Activated B cell treated with CpG ODN at 0.5 μM for 24 hours (primary cell): ENCODE measurements around the gene MECP2. TPM values are rescaled to one million over a fixed set of nuclear protein-coding genes. Genes with fewer than 3 reads are reported as not detected.

Experiments used
- ATAC-seq: fragments of 200-7000 bp; cut with Tn5 transposase; one replicate; pipeline ENCODE4 v1.10.0; 2021; ENCODE audit warnings: low read depth, mild to moderate bottlenecking, moderate library complexity
- CTCF ChIA-PET: fragments of 350-600 bp; sonication (Branson Sonifier 250); formaldehyde crosslinking; loops from one replicate; lab custom pipeline; 2021; ENCODE audit warnings: antibody characterized with exemption; lab: Charles Lee
- POLR2A ChIA-PET: fragments of 350-600 bp; sonication (Branson Sonifier 250); formaldehyde crosslinking; loops from one replicate; lab custom pipeline; 2021; ENCODE audit warnings: antibody characterized with exemption; lab: Charles Lee
- DNase-seq: peaks from one replicate; pipeline ENCODE4 v3.0.0; 2022
- H3K27ac Mint-ChIP-seq: one replicate; pipeline ENCODE4 v1.8.0; 2020; ENCODE audit warnings: mixed read lengths
- H3K27me3 Mint-ChIP-seq: one replicate; pipeline ENCODE4 v1.8.0; 2021; ENCODE audit warnings: mixed read lengths
- H3K36me3 Mint-ChIP-seq: one replicate; pipeline ENCODE4 v1.8.0; 2021; ENCODE audit warnings: low read depth, mixed read lengths
- H3K4me1 Mint-ChIP-seq: one replicate; pipeline ENCODE4 v1.8.0; 2021; ENCODE audit warnings: mixed read lengths
- H3K4me3 Mint-ChIP-seq: one replicate; pipeline ENCODE4 v1.8.0; 2020; ENCODE audit warnings: mild to moderate bottlenecking, mixed read lengths
- H3K9me3 Mint-ChIP-seq: one replicate; pipeline ENCODE4 v1.8.0; 2020; ENCODE audit warnings: mixed read lengths
- intact Hi-C: fragments of 100-400 bp; cut with micrococcal nuclease; formaldehyde crosslinking; loops from one replicate; pipeline ENCODE4 v1.15.1; 2024
- total RNA-seq: library from RNA; stranded (reverse); gene quantifications from 2 replicates; pipeline ENCODE4 v1.2.3, GENCODE V29; 2022
- TF ChIP-seq, protein P1 (sequence below): fragments of 200-600 bp; IDR thresholded peaks from one replicate; pipeline ENCODE4 v1.8.0; 2022; ENCODE audit warnings: antibody characterized with exemption, mild to moderate bottlenecking

Gene MECP2
- total RNA-seq, 1 donor from 2014 or later: 69.0 TPM

DNA sequence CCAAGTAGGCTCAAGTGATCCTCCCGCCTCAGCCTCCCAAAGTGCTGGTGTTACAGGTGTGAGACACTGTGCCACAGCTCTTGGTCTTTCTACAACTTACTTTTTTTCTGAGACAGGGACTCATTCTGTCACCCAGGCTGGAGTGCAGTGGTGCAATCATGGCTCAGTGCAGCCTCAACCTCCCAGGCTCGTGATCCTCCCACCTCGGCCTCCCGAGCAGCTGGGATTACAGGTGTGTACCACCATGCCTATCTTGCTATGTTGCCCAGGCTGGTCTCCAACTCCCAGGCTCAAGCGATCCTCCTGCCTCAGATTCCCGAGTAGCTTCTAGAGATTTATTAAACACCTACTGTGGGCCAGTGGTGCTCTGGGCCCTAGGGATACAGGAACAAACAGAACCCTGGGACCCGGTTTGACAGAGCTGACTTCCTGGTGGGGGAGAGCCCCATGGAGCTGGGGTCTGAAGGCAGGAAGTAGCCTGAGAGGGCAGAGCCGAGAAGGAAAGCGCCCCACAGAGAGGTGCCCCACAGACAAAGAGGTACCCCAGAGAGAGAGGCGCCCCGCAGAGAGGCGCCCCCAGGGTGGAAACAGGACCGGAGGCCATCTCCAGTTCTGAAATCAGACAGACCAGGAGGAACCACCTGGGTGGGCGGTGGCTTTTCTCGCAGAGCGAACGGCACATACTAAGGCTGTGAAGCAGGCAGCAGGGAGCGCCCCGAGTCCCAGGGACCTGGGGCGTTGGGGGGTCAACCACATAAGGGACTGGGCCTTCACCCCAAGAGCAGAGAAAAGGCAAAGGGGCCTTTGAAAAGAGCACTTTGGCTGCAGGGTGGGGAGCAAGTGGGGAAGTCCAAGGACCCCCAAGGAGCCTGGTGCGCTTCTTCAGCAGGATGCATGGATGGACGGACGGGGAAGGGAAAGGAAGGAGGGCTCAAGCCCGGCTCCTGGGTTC is 82.8 kb downstream of the MECP2 start:
- Mint-ChIP-seq H3K4me1 (peaks cover 27% of the 10 kb centered on the region), H3K27ac (peak overlapping the region; percentile 41), H3K9me3 (no peaks in the 10 kb centered on the region), H3K27me3 (no peaks in the 10 kb centered on the region), H3K36me3 (peaks cover 43% of the 10 kb centered on the region), H3K4me3 (no peak overlapping the region)
- TF ChIP-seq, protein P1, sequence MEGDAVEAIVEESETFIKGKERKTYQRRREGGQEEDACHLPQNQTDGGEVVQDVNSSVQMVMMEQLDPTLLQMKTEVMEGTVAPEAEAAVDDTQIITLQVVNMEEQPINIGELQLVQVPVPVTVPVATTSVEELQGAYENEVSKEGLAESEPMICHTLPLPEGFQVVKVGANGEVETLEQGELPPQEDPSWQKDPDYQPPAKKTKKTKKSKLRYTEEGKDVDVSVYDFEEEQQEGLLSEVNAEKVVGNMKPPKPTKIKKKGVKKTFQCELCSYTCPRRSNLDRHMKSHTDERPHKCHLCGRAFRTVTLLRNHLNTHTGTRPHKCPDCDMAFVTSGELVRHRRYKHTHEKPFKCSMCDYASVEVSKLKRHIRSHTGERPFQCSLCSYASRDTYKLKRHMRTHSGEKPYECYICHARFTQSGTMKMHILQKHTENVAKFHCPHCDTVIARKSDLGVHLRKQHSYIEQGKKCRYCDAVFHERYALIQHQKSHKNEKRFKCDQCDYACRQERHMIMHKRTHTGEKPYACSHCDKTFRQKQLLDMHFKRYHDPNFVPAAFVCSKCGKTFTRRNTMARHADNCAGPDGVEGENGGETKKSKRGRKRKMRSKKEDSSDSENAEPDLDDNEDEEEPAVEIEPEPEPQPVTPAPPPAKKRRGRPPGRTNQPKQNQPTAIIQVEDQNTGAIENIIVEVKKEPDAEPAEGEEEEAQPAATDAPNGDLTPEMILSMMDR: no peak
- ATAC-seq (no peak), DNase-seq (no peak)
- ChIA-PET POLR2A (interaction anchor here (1.4 to 3.4 kb wide), 4 partner anchors 12 to 44 kb away, joined by 3 to 17 read pairs (median 8); partner anchors contain the start of gene HCFC1), CTCF (interaction anchor here (1.2 to 1.9 kb wide), 4 partner anchors 13 to 90 kb away, joined by 3 to 7 read pairs (median 4); no protein-coding TSS in a partner anchor)
- intact Hi-C loops: no loop called here

DNA sequence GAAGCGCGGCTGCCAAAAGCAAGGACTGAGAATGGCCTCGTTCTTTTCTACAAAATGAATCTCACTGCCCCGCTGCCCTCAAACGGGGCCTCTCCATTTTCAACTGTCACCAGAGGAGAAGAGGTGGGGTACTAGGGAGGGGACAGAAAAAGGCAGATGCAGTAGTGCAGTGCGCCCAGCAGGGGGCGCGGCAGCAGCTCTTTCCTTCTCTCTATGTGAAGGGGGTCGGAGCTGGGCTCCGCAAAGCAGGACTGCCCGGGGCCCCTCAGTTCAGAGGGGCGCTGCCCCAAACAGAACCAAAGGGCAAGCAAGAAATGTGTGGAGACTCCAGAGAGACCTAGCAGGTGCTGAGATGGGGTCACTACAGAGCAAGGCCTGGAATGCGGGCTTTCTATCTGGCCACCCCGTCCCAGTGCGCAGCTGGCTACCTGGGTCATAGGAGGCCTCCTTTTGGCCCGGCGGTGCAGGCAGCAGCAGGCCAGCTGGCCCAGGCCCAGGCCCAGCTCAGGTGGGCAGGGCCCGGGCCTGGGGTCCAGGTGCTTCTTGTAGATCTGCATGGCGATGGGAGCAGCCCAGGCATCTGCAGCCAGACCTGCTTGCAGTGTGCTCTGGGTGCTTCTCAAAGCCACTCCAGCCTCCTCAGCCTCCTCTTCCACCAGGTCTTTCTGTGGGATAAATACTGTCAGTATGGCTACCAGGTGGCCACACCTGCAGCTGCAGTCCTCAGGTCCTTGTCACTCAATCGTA is 83.7 kb downstream of the MECP2 start:
- intact Hi-C loops: loop anchor here (1.0 to 2.0 kb wide), 2 partner anchors 38 to 521 kb away; no protein-coding TSS in a partner anchor
- H3K4me3 Mint-ChIP-seq: no peak overlapping the region

DNA sequence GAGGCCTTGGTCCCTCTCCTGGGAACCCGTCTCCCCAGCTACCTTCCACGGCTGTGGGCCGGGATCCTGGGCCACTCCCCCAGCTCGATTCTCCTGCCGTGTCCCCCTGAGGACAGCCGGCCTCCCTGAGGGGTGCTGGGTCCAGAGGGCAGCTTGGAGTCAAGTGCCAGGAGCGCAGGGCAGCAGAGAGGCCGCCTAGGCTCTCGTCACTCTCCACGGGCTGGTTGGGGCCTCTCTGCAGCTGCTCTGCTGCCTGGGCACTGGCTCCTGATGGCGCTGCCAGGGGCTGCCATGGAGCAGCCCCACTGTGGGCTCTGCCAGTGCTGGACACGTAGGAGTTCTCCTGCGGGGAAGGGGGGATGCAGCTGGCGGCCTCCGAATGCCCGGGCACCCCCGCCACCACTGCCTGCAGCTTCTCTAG is 84.5 kb downstream of the MECP2 start:
- Mint-ChIP-seq H3K9me3 (no peaks in the 10 kb centered on the region), H3K4me3 (no peak overlapping the region), H3K27ac (no peak overlapping the region), H3K4me1 (peaks cover 35% of the 10 kb centered on the region), H3K27me3 (no peaks in the 10 kb centered on the region), H3K36me3 (peaks cover 45% of the 10 kb centered on the region)
- intact Hi-C loops: loop anchor here (1.0 to 2.0 kb wide), 2 partner anchors 38 to 522 kb away; no protein-coding TSS in a partner anchor
- ChIA-PET CTCF (interaction anchor here (0.8 to 1.9 kb wide), 8 partner anchors 10 to 88 kb away, joined by 3 to 7 read pairs (median 5); partner anchors contain the start of gene HCFC1), POLR2A (interaction anchor here (1.2 to 3.4 kb wide), 7 partner anchors 10 to 385 kb away, joined by 3 to 17 read pairs (median 4); partner anchors contain the start of genes HCFC1 and RPL10)
- TF ChIP-seq, protein P1: no peak
- no peak for ATAC-seq
- DNase-seq: no peak

More for the DNA sequence above, 83.7 kb downstream of the MECP2 start:
- Mint-ChIP-seq H3K36me3 (peaks cover 42% of the 10 kb centered on the region), H3K27me3 (no peaks in the 10 kb centered on the region), H3K4me1 (peaks cover 31% of the 10 kb centered on the region), H3K9me3 (no peaks in the 10 kb centered on the region), H3K27ac (peak overlapping the region; percentile 35)
- ATAC-seq (peak; percentile 76), DNase-seq (peak; percentile 32)
- TF ChIP-seq, protein P1: no peak
- ChIA-PET POLR2A (interaction anchor here (1.2 to 3.4 kb wide), 7 partner anchors 11 to 384 kb away, joined by 3 to 17 read pairs (median 4); partner anchors contain the start of genes HCFC1 and RPL10), CTCF (interaction anchor here (1.0 to 1.9 kb wide), 7 partner anchors 12 to 89 kb away, joined by 3 to 7 read pairs (median 5); partner anchors contain the start of gene HCFC1)

DNA sequence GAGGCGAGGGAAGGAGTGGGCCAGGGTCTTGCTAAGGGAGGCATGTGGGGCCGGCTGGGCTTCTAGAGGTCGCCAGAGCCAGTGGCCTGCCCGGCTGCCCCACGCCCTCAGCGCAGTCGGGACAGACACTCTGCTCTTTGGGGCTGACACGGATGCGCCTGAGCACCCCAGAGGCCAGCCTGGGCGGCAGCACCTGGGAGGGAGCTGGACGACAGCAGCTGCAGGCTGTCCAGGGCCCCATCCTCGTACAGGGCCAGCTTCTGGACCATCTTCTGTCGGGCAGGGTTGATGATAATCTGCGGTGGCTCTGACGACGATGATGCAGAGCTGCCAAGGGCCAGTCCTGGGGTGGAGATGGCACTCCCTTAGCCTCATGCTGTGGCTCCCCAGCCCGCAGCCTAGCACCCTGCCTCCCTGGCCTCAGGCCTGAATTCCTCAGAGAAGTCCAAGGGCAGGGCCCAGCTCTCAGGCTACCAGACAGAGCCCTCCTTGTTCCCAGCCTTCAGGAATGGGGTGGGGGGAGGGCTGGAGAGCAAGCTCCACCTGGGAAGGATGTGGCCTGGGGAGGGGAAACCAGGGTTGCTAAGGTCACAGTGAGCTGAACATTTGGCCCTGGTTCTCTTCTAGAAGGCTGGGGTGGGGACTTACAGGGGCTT is 85.1 kb downstream of the MECP2 start:
- intact Hi-C loops: loop anchor here (2.0 kb wide), 1 partner anchor 522 kb away; no protein-coding TSS in a partner anchor
- Mint-ChIP-seq H3K9me3 (no peaks in the 10 kb centered on the region), H3K36me3 (peaks cover 43% of the 10 kb centered on the region), H3K27me3 (no peaks in the 10 kb centered on the region), H3K4me3 (no peak overlapping the region), H3K4me1 (peaks cover 37% of the 10 kb centered on the region), H3K27ac (no peak overlapping the region)
- ChIA-PET POLR2A (interaction anchor here (1.4 to 3.4 kb wide), 5 partner anchors 10 to 44 kb away, joined by 4 to 17 read pairs (median 6); partner anchors contain the start of gene HCFC1), CTCF (interaction anchor here (0.8 to 1.9 kb wide), 4 partner anchors 9 to 88 kb away, joined by 3 to 7 read pairs (median 4); no protein-coding TSS in a partner anchor)
- ATAC-seq: no peak
- no peak for DNase-seq
- TF ChIP-seq, protein P1: no peak
